HCT116 (cell line): ENCODE measurements around the gene SLC35G2.

Experiments
- CTCF ChIP-seq, 3 experiments: fragments of 200-600 bp in 1 of 3; sonication (generic) in 1 of 3; IDR thresholded peaks in 2 of 3; conservative IDR thresholded peaks in 1 of 3; 2 replicates each; pipeline ENCODE4 v1.5.1; 2012 to 2017; ENCODE audit warnings: low read depth in 2 of 3, low read length in 2 of 3, antibody characterized with exemption in 1 of 3, borderline replicate concordance in 1 of 3, control low read depth in 1 of 3, mild to moderate bottlenecking in 1 of 3, mixed read lengths in 1 of 3, mixed run types in 1 of 3, moderate library complexity in 1 of 3; ENCODE audit not compliant: insufficient read depth in 1 of 3
- EZH2 ChIP-seq: fragments of 200-600 bp; sonication (generic); IDR thresholded peaks from 2 replicates; pipeline ENCODE4 v1.6.1; 2017; ENCODE audit warnings: antibody characterized with exemption, mixed run types
- EZH2phosphoT487 ChIP-seq: fragments of 200-600 bp; IDR thresholded peaks from 2 replicates; pipeline ENCODE4 v1.6.1; 2018; ENCODE audit warnings: antibody characterized with exemption, borderline replicate concordance
- JUND ChIP-seq: IDR thresholded peaks from 2 replicates; pipeline ENCODE4 v1.6.1; 2012
- POLR2A ChIP-seq: IDR thresholded peaks from 2 replicates; pipeline ENCODE4 v1.7.0; 2011; ENCODE audit warnings: borderline replicate concordance; ENCODE audit not compliant: insufficient read depth, insufficient read length; ENCODE audit errors: extremely low read depth
- POLR2AphosphoS5 ChIP-seq: IDR thresholded peaks from 2 replicates; pipeline ENCODE4 v1.6.1; 2011; ENCODE audit warnings: mild to moderate bottlenecking, low read depth, low read length, moderate library complexity
- RAD21 ChIP-seq: IDR thresholded peaks from 2 replicates; pipeline ENCODE4 v1.6.1; 2012; ENCODE audit warnings: low read depth, mild to moderate bottlenecking
- YY1 ChIP-seq: IDR thresholded peaks from 2 replicates; pipeline ENCODE4 v1.6.1; 2011; ENCODE audit warnings: low read length, low read depth, moderate library complexity, mild to moderate bottlenecking; ENCODE audit not compliant: insufficient replicate concordance; ENCODE audit errors: extremely low read depth
- TF ChIP-seq, protein P1 (sequence below): IDR thresholded peaks from 2 replicates; pipeline ENCODE4 v1.6.1; 2011; ENCODE audit warnings: mild to moderate bottlenecking, low read length, moderate library complexity; ENCODE audit not compliant: insufficient replicate concordance; ENCODE audit errors: extremely low read depth
- TF ChIP-seq, protein P2 (sequence below): IDR thresholded peaks from 2 replicates; pipeline ENCODE4 v1.6.1; 2012

DNA sequence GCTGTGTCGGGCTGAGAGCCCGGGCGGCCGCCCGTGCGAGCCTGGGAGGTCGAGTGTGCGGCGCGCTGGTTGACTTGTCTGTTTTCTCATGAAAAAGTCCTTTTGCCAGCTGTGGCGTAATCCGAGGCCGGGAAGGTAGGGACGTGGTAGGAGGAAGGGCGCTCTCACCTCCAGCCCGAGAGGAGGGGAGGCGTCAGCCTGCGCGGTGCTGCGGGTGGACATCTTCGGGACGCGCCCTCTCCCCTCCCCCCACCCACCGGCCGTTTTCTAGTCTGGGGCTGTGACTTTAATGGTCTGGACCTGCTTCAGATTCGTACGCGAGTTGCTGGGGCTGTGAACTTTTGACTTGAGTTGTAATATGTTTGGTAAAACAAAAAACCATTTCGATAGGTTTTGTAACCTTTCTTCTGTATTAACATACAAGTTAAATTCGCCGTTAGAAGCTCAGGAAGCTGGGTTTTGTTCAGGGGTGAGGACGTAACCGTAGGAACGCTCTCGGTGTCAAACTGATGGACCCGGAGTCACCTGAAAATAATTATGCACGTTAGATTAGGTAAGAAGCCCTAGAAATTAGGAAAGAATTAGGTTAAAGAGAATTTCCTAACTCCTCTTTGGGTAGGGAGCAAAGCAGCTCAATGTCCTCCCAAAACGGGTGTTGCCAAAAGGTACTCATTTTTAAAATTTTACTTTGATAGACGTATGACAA is 43.8 kb downstream of the SLC35G2 start:
- TF ChIP-seq, protein P1, sequence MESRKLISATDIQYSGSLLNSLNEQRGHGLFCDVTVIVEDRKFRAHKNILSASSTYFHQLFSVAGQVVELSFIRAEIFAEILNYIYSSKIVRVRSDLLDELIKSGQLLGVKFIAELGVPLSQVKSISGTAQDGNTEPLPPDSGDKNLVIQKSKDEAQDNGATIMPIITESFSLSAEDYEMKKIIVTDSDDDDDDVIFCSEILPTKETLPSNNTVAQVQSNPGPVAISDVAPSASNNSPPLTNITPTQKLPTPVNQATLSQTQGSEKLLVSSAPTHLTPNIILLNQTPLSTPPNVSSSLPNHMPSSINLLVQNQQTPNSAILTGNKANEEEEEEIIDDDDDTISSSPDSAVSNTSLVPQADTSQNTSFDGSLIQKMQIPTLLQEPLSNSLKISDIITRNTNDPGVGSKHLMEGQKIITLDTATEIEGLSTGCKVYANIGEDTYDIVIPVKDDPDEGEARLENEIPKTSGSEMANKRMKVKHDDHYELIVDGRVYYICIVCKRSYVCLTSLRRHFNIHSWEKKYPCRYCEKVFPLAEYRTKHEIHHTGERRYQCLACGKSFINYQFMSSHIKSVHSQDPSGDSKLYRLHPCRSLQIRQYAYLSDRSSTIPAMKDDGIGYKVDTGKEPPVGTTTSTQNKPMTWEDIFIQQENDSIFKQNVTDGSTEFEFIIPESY = no peak
- TF ChIP-seq CTCF (IDR thresholded peaks at IDR 0.05 in 2 of 3, conservative IDR thresholded peaks at IDR 0.05 in 1 of 3; ENCODE audit: borderline replicate concordance in 1 of 3, insufficient read depth in 1 of 3, low read depth in 2 of 3, low read length in 2 of 3) (no peak), EZH2 (no peak), POLR2A (no peak), JUND (no peak), YY1 (peak; percentile 58), EZH2phosphoT487 (no peak), POLR2AphosphoS5 (no peak), RAD21 (0 out of 2 replicates have a peak, but pooled peaks have one; percentile 2)
- TF ChIP-seq, protein P2, sequence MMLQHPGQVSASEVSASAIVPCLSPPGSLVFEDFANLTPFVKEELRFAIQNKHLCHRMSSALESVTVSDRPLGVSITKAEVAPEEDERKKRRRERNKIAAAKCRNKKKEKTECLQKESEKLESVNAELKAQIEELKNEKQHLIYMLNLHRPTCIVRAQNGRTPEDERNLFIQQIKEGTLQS = no peak
